ENCODE results near the gene BBX.
A peak's percentile ranks its signal among the peaks of the same experiment; 100 is the strongest.

Gene BBX

DNA sequence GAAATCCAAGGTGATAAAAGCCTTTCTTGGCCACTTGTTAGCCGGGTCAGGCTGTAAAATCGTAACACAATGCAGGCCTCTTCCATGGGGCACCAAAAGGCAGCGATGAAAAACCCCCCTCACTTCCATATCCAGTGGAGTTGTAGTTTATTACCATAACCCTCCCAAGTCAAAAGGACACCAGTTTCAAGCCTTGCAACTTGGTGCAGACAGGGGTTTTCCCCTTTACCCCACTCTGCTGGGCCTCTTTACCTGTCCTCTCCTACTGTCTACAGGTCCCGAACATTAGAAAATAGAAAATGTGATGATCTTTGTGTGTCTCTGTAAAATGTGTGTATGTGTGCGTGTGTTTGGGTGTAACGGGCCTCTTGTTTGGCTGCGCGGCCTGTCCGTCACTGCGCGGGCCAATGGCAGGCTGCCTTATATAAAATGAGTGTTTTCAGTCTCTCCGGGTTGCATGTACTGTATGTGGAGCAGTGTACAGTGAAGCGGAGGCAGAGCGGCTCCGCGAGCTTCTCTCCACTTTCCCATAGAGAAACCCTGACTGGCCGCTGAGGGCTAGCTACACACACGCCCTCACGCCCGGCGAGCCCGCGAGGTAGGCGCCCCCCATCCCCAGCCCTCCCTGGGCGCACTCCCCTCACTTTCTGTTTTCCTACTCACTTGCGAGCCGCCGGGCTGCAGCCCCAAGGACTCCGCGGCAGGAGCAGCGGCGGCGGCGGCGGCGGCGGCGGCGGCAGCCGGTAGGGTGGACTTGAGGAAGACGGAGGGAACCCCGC is at the start of gene BBX:
Gene BBX, plus strand, starts transcription at position 453 of the 779 bp plus-strand sequence. CDS start 187,499 bp downstream, outside the sequence.
- DNase-seq: peak; percentile 92

GRCh38 chr3:107476462-107476861 is 46.3 kb upstream of the BBX start:
- no peak for DNase-seq

DNA sequence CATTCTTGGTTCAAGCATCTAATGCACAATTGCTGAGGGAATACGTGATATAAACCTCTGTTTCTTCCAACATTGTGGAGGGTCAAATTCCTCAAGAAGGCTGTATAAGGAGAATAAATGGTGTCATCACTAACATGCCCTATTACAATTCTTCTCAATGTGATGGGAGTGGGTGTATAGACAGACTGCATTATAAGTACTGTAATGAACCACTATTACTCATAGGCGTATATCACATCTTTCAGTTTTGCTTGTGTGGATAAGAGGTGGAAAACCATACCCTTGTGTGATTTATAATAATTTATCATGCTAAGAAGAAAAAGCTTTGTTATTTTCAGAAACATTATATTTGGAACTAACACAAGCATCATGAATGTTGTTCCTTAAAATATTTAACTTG is 35.3 kb upstream of the BBX start:
- DNase-seq: no peak

GRCh38 chr3:107488942-107489341 is 33.8 kb upstream of the BBX start:
- DNase-seq: no peak

GRCh38 chr3:107493134-107493533 is 29.6 kb upstream of the BBX start:
- no peak for DNase-seq

- no peak for DNase-seq
These were observed 25.9 kb upstream of the BBX start for GRCh38 chr3:107496855-107497254.

GRCh38 chr3:107498646-107499045 is 24.1 kb upstream of the BBX start:
- no peak for DNase-seq

DNA sequence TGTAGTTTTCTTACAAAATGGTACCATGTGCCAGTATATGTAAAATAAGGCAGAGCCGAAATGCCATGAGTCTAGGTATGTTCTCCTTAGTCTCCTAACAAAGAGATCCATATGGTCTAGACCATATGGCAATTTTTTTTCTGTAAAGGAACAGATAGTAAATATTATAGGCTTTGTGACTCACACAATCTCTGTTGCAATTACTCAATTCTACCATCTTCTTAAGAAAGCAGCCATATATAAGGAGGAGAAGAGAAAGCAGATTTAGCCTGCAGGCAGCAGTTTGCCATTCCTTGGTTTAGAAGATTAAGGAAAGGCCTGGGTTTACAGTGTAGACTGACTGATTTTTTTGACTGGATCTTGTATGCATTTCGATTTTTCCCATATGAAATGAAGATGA is 16.3 kb upstream of the BBX start:
- DNase-seq: no peak

- no peak for DNase-seq
These were observed 14.4 kb upstream of the BBX start for GRCh38 chr3:107508331-107508730.

GRCh38 chr3:107512108-107512507 is 10.7 kb upstream of the BBX start:
- no peak for DNase-seq

- DNase-seq: no peak
These were observed 8.3 kb upstream of the BBX start for GRCh38 chr3:107514453-107514852.

GRCh38 chr3:107516475-107516874 is 6.3 kb upstream of the BBX start:
- DNase-seq: no peak

DNA sequence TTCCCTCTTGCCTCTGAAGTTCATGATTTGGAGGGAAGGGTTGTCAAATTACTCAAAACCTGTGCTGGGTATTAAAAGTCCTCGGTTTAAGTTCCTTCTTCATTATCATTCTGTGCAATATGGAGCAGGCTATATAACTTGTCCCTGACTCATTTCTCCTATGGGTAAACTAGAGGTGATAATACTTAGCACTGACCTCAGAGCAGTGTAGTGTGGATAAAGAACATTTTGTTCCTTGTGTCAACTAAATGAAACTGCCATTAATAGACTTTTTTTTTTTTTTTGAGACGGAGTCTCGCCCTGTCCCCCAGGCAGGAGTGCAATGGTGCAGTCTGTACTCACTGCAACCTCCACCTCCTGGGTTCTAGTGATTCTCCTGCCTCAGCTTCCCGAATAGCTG is 2.2 kb upstream of the BBX start:
- no peak for DNase-seq

DNA sequence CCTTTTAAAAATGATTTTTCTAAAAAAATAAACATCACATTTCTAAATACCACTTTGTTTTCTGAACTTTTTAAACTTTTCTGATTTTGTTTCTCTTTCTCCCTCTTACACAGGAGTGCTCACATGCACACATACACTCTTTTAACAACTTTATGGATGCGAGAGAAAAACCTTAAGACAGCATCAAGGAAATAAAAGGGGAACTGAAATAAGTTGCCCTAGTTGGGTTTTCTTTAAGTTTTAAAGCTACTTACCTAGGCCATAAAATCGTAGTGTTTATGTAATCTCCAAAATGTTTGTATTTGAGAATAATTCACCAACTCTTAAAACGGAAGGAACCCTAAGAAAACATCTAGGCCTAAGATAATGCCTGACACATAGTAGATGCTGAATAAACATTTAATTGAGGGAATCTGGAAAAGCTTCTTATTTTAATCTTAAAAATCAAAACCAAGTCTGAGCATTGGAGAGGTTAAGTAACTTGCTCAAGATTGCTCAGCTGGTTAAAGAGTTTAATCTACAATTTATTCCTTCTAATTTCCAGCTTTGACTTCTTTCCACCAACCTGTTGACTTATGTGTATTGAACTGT is 1.2 kb upstream of the BBX start:
- no peak for DNase-seq

DNA sequence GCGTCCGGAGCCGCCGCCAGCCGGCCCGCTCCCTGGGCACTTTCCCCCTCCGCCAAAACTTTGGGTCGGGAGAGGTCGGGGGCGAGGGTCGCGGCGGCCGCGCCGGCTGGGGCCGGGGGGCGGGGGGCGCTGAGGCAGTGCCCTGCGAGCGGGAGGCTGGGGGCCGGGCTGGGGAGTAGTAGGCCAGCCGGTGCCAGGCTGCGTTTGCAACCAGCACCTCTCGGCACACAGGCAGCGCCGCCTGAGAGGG is 452 bp downstream of the BBX start:
- no peak for DNase-seq

DNA sequence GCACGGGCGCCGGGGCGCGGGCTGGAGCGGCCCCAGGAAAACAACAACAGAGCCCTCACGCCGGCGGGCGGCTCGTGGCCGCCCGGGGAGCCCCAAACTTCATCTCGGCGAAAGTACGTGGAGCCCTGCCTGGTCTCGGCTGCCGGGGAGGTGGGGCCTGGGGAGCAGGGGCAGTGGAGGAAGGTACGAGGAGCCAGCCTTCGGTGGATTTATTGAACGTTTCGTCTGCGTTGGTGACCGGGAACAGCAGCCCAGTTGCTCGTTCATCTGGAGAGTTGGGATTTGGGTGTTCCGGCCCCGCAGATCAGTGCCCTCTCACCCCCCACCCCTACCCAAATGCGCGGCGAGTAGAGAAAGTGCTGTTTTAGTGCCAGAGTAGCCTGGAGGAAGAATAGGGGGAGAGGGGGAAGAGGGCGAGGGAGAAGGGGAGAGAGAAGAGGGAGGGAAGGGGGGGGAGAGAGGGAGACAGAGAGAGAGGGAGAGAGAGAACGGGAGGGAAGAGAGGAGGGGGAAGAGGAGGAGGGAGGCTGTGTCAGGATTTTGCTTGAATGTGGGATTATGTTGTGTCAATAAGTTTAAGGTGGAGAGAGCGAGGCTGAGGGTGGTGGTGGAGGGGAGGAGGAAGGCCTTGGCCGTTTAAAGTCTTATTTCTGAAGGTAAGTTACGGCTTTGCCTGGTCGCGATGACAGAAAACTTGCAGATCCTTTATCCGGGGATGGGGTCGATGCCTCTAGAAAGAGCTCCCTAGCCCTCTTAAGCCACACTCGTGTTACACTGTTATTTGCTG is 970 bp downstream of the BBX start:
- DNase-seq: peak; percentile 17

- peak; percentile 20 for DNase-seq
These were observed 1.6 kb downstream of the BBX start for GRCh38 chr3:107524326-107524840.

DNA sequence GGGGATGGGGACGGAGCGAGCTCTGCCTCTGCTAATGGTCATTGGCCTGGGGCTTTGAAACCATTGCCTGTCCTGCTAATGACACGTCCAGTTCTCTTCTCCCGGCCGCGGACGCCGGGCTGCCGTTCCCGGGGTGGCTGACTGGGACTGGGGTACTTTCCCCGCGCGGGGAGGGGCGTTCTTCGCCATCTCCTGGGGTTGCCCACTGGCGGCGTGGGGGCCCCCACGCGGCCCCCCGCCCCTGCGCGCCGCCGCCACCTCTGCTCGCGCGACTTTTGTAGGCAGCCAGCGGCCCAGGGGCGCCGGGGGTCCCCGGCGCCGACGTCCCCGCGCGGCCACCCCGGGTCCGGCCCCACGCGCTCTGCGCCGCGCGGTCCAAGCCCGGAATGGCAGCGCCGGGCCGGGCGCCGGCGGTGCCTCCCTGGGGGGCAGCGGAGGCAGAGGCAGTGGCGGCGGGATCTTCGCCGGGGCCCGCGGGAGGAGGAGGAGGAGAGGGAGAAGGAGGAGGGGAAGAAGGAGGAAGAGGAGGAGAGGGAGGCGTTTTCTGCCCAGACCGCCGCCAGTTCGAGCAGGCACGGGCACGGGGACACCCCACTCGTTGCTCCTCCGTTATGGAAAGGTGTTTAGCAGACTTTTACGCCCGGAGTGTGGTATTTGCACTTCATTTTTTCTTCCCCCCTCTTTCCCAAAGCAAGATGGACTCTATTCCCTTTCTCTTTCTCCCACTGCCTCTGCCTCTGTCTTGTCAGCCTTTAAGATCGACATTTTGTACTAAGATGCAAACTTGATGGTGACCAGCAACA is 2.3 kb downstream of the BBX start:
- peak; percentile 13 for DNase-seq

DNA sequence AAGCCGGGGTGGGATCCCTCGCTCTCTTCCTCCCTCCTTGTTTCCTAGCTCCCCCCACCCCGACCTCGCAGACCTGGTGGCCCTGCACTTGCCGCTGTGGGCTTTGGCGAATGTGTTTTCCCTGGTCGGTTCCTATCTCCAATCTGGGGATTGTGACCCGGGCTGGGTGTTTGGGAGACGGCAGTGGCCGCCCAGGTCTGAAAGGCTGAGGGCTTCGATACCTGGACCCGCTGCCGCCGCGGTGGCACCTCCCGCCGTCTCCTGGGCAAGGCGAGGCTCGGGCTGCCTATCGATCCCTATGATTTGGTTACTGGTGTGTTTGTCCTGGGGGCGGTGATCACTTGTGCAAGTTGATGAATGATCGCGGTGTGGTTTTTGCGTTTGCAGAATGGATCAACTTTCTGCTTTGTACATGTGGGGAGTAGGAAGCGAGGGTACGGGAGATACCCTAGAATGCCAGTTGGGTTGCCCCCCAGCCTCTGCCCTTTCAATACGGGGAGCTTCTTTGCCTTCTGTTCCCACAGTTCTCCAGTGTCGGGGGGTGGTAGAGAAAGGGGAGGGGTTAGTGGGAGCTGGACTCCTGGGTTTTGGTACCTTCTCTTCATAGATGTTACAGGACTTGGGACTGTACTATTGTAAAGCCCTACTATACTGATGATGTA is 3.0 kb downstream of the BBX start:
- no peak for DNase-seq

- no peak for DNase-seq
These were observed 9.2 kb downstream of the BBX start for GRCh38 chr3:107531917-107532469.

DNA sequence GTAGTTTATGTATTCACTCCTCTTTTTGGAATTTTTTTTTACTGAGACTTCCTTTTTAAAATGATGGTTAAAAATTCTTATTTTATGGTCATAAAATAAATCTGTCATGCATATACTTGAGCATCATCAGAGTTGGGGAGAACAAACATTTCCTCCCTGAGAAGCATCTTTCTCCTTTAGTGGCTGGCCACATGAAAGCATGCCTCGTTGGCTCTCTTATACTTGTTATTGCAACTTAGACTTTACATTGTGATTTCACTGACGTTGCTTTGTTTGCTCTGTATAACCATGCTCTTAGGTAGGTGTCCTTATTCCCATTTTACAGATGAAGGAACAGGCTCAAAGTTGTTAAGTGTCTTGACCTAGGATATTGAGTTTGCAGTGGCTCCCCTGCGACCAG is 18.1 kb downstream of the BBX start:
- no peak for DNase-seq

- DNase-seq: no peak
These were observed 19.9 kb downstream of the BBX start for GRCh38 chr3:107542665-107543064.
